H9 (cell line): ENCODE data around the gene HIPK1. TPM values are rescaled to one million over a fixed set of nuclear protein-coding genes. Genes with fewer than 3 reads are reported as not detected.
A peak's percentile ranks its signal among the peaks of the same experiment; 100 is the strongest.

Experiments
- DNase-seq: peaks from one replicate; pipeline ENCODE4 v3.0.0-alpha.2; 2017
- H2AFZ ChIP-seq: one replicate; pipeline ENCODE4 v1.6.1; 2013; ENCODE audit warnings: mild to moderate bottlenecking, low read length, control low read depth, moderate library complexity
- H2AK5ac ChIP-seq: 2 replicates; pipeline ENCODE4 v1.6.1; 2013; ENCODE audit warnings: low read length, control low read depth, mixed read lengths; ENCODE audit not compliant: insufficient read length
- H2BK120ac ChIP-seq: one replicate; pipeline ENCODE4 v1.6.1; 2013; ENCODE audit warnings: low read depth, mild to moderate bottlenecking, low read length, control low read depth, inconsistent platforms; ENCODE audit not compliant: poor library complexity, severe bottlenecking
- H2BK12ac ChIP-seq: 2 replicates; pipeline ENCODE4 v1.6.1; 2013; ENCODE audit warnings: low read length, control low read depth, mixed read lengths, low read depth; ENCODE audit not compliant: insufficient read length
- H2BK15ac ChIP-seq: 2 replicates; pipeline ENCODE4 v1.6.1; 2013; ENCODE audit warnings: low read depth, low read length, control low read depth
- H2BK20ac ChIP-seq: one replicate; pipeline ENCODE4 v1.6.1; 2013; ENCODE audit warnings: low read depth, mild to moderate bottlenecking, low read length, control low read depth, inconsistent platforms; ENCODE audit not compliant: poor library complexity, severe bottlenecking
- H2BK5ac ChIP-seq: 2 replicates; pipeline ENCODE4 v1.6.1; 2013; ENCODE audit warnings: low read length, control low read depth, mixed read lengths; ENCODE audit not compliant: insufficient read length
- H3K14ac ChIP-seq: 2 replicates; pipeline ENCODE4 v1.6.1; 2013; ENCODE audit warnings: low read length, control low read depth; ENCODE audit not compliant: insufficient read depth
- H3K18ac ChIP-seq: 2 replicates; pipeline ENCODE4 v1.6.1; 2013; ENCODE audit warnings: low read depth, mild to moderate bottlenecking, mixed read lengths, low read length, control low read depth; ENCODE audit not compliant: insufficient read length
- H3K23ac ChIP-seq: 2 replicates; pipeline ENCODE4 v1.6.1; 2013; ENCODE audit warnings: low read length, control low read depth, mixed read lengths, low read depth; ENCODE audit not compliant: insufficient read length
- H3K23me2 ChIP-seq: 2 replicates; pipeline ENCODE4 v1.6.1; 2013; ENCODE audit warnings: low read depth, mild to moderate bottlenecking, mixed read lengths, low read length, control low read depth; ENCODE audit not compliant: insufficient read length, poor library complexity, severe bottlenecking
- H3K27ac ChIP-seq: 2 replicates; pipeline ENCODE4 v1.5.1; 2013; ENCODE audit warnings: low read length, control low read depth, mixed read lengths, low read depth; ENCODE audit not compliant: insufficient read length
- H3K27me3 ChIP-seq: 2 replicates; pipeline ENCODE4 v1.6.1; 2013; ENCODE audit warnings: low read length, control low read depth, inconsistent platforms; ENCODE audit not compliant: insufficient read depth
- H3K4ac ChIP-seq: 2 replicates; pipeline ENCODE4 v1.6.1; 2013; ENCODE audit warnings: low read depth, mild to moderate bottlenecking, control low read depth, inconsistent platforms, low read length, moderate library complexity
- H3K4me1 ChIP-seq: 2 replicates; pipeline ENCODE4 v1.6.1; 2013; ENCODE audit warnings: low read length, control low read depth, inconsistent platforms; ENCODE audit not compliant: insufficient read depth
- H3K4me2 ChIP-seq: 2 replicates; pipeline ENCODE4 v1.6.1; 2013; ENCODE audit warnings: low read length, control low read depth, mixed read lengths; ENCODE audit not compliant: insufficient read length, insufficient read depth
- H3K56ac ChIP-seq: 2 replicates; pipeline ENCODE4 v1.6.1; 2013; ENCODE audit warnings: low read depth, mild to moderate bottlenecking, mixed read lengths, low read length, control low read depth; ENCODE audit not compliant: insufficient read length
- H3K79me1 ChIP-seq: 2 replicates; pipeline ENCODE4 v1.6.1; 2013; ENCODE audit warnings: low read depth, mild to moderate bottlenecking, moderate library complexity, low read length, control low read depth, inconsistent platforms; ENCODE audit not compliant: insufficient read depth, poor library complexity, severe bottlenecking
- H3K79me2 ChIP-seq: 2 replicates; pipeline ENCODE4 v1.6.1; 2013; ENCODE audit warnings: low read length, control low read depth, inconsistent platforms; ENCODE audit not compliant: insufficient read depth
- H3K9ac ChIP-seq: 2 replicates; pipeline ENCODE4 v1.6.1; 2013; ENCODE audit warnings: low read length, control low read depth, mixed read lengths; ENCODE audit not compliant: insufficient read length; ENCODE audit errors: extremely low read depth
- H3K9me3 ChIP-seq: one replicate; pipeline ENCODE4 v1.6.1; 2013; ENCODE audit warnings: low read depth, low read length, inconsistent platforms; ENCODE audit not compliant: control insufficient read depth
- H3T11ph ChIP-seq: one replicate; pipeline ENCODE4 v1.6.1; 2013; ENCODE audit warnings: mild to moderate bottlenecking, low read length, control low read depth, inconsistent platforms
- H4K20me1 ChIP-seq: one replicate; pipeline ENCODE4 v1.6.1; 2013; ENCODE audit not compliant: control insufficient read depth, insufficient read length, insufficient read depth
- H4K5ac ChIP-seq: 2 replicates; pipeline ENCODE4 v1.6.1; 2013; ENCODE audit warnings: low read depth, mild to moderate bottlenecking, mixed read lengths, low read length, control low read depth; ENCODE audit not compliant: insufficient read length
- H4K8ac ChIP-seq: replicated peaks from 2 replicates; pipeline ENCODE4 v1.6.1; 2013; ENCODE audit warnings: low read length, control low read depth, mixed read lengths, low read depth; ENCODE audit not compliant: insufficient read length
- H4K91ac ChIP-seq: 2 replicates; pipeline ENCODE4 v1.6.1; 2013; ENCODE audit warnings: low read depth, mild to moderate bottlenecking, moderate library complexity, mixed read lengths, low read length, control low read depth; ENCODE audit not compliant: insufficient read length
- H3K27ac Mint-ChIP-seq, 3 experiments: 2 replicates in 2 of 3; 3 replicates in 1 of 3; pipeline ENCODE4 v1.8.0; 2020 to 2021; ENCODE audit warnings: mixed read lengths in 3 of 3, mild to moderate bottlenecking in 1 of 3, moderate library complexity in 1 of 3
- H3K27me3 Mint-ChIP-seq: 2 replicates; pipeline ENCODE4 v1.8.0; 2021; ENCODE audit warnings: low read depth, mild to moderate bottlenecking, moderate library complexity, mixed read lengths
- H3K36me3 Mint-ChIP-seq, 3 experiments: 2 replicates in 2 of 3; 3 replicates in 1 of 3; pipeline ENCODE4 v1.8.0; 2020 to 2021; ENCODE audit warnings: low read depth in 3 of 3, mixed read lengths in 3 of 3; ENCODE audit not compliant: insufficient read depth in 1 of 3
- H3K4me1 Mint-ChIP-seq, 2 experiments: 2 replicates each; pipeline ENCODE4 v1.8.0; 2020; ENCODE audit warnings: mixed read lengths in 2 of 2
- H3K4me3 Mint-ChIP-seq, 2 experiments: 2 replicates in 1 of 2; 3 replicates in 1 of 2; pipeline ENCODE4 v1.8.0; 2020 to 2021; ENCODE audit warnings: mild to moderate bottlenecking in 2 of 2, mixed read lengths in 2 of 2, moderate library complexity in 1 of 2
- H3K9me3 Mint-ChIP-seq, 2 experiments: 2 replicates in 1 of 2; 3 replicates in 1 of 2; pipeline ENCODE4 v1.8.0; 2020; ENCODE audit warnings: mild to moderate bottlenecking in 2 of 2, mixed read lengths in 2 of 2, moderate library complexity in 1 of 2
- CTCF ChIP-seq: fragments of 200-600 bp; sonication (generic); conservative IDR thresholded peaks from 3 replicates; pipeline ENCODE4 v1.8.0; 2021; ENCODE audit warnings: antibody characterized with exemption, mild to moderate bottlenecking
- WGBS: extraction: QIAGEN DNeasy Blood & Tissue Kit; methylation state at CpG from one replicate; pipeline ENCODE4 v1.1.7; 2013; ENCODE audit warnings: missing lambda C conversion rate, low lambda C conversion rate, mixed read lengths; ENCODE audit not compliant: insufficient read length; ENCODE audit errors: extremely low coverage; 5-methylcytosine and 5-hydroxymethylcytosine counted together
- total RNA-seq: library from RNA; stranded (reverse); gene quantifications from 2 replicates; pipeline ENCODE4 v1.2.1, GENCODE V29; 2021

The HIPK1 gene
- total RNA-seq, 1 experiment from 2014 or later: 65.7 TPM

DNA sequence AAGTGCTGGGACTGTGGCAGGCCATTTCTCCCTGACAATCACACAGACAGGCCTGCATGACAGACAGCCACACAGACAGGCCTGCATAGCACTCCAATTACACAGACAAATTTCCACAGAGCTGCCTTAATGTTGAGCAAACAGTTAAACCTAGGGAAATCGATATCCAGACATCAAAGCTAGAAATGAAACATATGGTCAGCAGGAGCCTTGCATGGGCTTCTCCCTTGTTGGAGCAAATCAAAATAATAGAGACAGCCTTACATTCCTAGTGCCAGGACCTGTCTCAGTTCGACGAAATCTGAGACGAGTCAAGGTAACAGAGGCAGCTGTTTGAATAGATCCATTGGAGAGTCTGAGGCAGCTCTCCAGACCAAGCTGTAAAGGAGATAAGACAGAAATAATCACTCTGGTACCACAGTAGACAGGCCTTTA, 92.6 kb downstream of the HIPK1 start:
- Histone ChIP-seq H3K23me2 (no peaks in the 10 kb centered on the region), H2BK12ac (no peak overlapping the region), H2AK5ac (no peak overlapping the region), H2BK20ac (no peak overlapping the region), H3K9ac (no peak overlapping the region), H3K79me1 (no peaks in the 10 kb centered on the region), H4K20me1 (no peaks in the 10 kb centered on the region), H3K4me2 (no peak overlapping the region), H3K27me3 (no peaks in the 10 kb centered on the region), H2AFZ (no peak overlapping the region), H3K23ac (no peak overlapping the region), H3K56ac (no peak overlapping the region), H2BK15ac (no peak overlapping the region), H4K5ac (no peak overlapping the region), H2BK5ac (no peak overlapping the region), H3K9me3 (no peaks in the 10 kb centered on the region), H3K18ac (no peak overlapping the region), H3T11ph (no peak overlapping the region), H4K8ac (no peak overlapping the region), H3K14ac (no peak overlapping the region), H2BK120ac (no peak overlapping the region), H3K4ac (no peak overlapping the region), H3K27ac (no peak overlapping the region), H3K79me2 (no peaks in the 10 kb centered on the region), H3K4me1 (peaks cover 10% of the 10 kb centered on the region; the same call in 1 of the 2 replicates), H4K91ac (no peak overlapping the region)
- Mint-ChIP-seq H3K27me3 (no peaks in the 10 kb centered on the region), H3K36me3 (peaks cover 18 to 37% (median 26%) of the 10 kb centered on the region in 3 experiments), H3K4me1 (peaks cover 36 to 38% of the 10 kb centered on the region in 2 experiments), H3K4me3 (no peak overlapping the region), H3K9me3 (peaks cover 13 to 14% of the 10 kb centered on the region in 2 experiments), H3K27ac (peak overlapping the region in 2 of 3 experiments; percentile 80 to 88; a peak in 3 of 7 replicates)
- DNase-seq: no peak
- no CpG with 5 or more reads among the region's 4 CpGs for WGBS
- no peak for TF ChIP-seq CTCF
